ENCODE measurements around the gene PPT1. TPM values are rescaled to one million over a fixed set of nuclear protein-coding genes. Genes with fewer than 3 reads are reported as not detected.

The PPT1 gene
- total and polyA plus RNA-seq, 2 of the 8 experiments (the other 6 are each of a cell fraction or from before 2014, with no cell fraction given) = 77.1 to 150 TPM

DNA sequence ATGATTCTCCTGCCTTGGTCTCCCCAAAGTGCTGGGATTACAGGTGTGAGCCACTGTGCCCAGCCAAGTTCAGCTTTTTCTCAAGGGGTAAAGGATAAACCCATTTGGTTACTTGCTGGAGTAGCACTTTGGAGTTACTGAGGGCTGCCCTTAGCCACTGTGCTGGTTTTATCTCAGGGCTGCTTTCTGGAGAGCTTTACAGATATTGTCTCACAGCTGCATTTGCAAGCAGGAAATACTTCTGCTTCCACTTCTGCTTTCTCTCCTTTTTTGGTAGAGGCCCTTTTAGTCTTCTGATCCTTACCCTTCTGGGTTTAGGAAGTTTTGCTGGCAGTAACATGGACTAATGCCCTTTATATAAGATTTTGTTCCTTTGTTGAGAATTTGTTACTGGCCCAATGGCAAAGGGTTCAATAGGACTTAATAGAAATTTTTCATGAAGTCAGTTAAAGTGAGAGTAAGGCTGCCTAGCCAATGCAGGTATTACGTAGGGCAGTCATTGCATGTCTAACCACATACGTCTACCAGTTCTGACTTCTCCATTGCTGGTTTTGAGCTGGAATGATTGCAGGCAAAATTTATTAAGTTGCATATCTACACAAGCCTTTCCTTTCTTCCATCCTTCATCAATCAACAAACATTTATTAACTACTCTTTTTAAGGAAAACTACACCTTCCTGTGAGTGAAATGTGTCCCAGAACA is 32.1 kb downstream of the PPT1 start (continued):
- TF ChIP-seq SRF (IDR thresholded peaks at IDR 0.05; ENCODE audit: low read depth, low read length) = no peak
- TF ChIP-seq BCL11A (IDR thresholded peaks at IDR 0.05; ENCODE audit: low read depth in 2 of 2, low read length in 2 of 2) = no peak
- no peak for TF ChIP-seq SP1 (IDR thresholded peaks at IDR 0.05; ENCODE audit: low read depth, low read length)
- TF ChIP-seq SP4 (IDR thresholded peaks at IDR 0.05; ENCODE audit: low read length) = no peak

Measured in H1 (cell line).